Measurements from ENCODE around the gene MYCBP2.

- TF ChIP-seq POLR2A (IDR thresholded peaks at IDR 0.05) (no peak), CTCF (IDR thresholded peaks at IDR 0.05) (no peak), POLR2AphosphoS5 (IDR thresholded peaks at IDR 0.05) (no peak), EP300 (IDR thresholded peaks at IDR 0.05) (no peak)
These were observed 59.5 kb downstream of the MYCBP2 start for GRCh38 chr13:77267362-77267761.

Data from sigmoid colon (tissue), 4 donors.